HCT116 (cell line): Measurements from ENCODE around the gene CST4. TPM values are rescaled to one million over a fixed set of nuclear protein-coding genes. Genes with fewer than 3 reads are reported as not detected.

Source experiments
- ATAC-seq: fragments of 200-7000 bp; cut with Tn5 transposase; 2 replicates; pipeline ENCODE4 v1.9.1; 2020; ENCODE audit warnings: mild to moderate bottlenecking, moderate library complexity
- BruUV-seq: library from RNA; stranded (reverse); fragments of 400-500 nt; replicated peaks from 2 replicates; lab custom pipeline; 2021; lab: Mats Ljungman, UMichigan
- CTCF ChIA-PET: fragments of 300-600 bp; sonication (Branson Sonifier 250); formaldehyde crosslinking; loops from one replicate; lab custom pipeline; 2021; ENCODE audit warnings: antibody characterized with exemption; lab: Charles Lee
- POLR2A ChIA-PET: fragments of 300-600, 350-600 bp; sonication (Branson Sonifier 250); formaldehyde crosslinking; loops from one replicate; lab custom pipeline; 2021; ENCODE audit warnings: antibody characterized with exemption; lab: Charles Lee
- RAD21 ChIA-PET, 2 experiments: fragments of 300-600 bp; sonication (Branson Sonifier 250); formaldehyde crosslinking; loops; one replicate each; lab custom pipeline; 2023; ENCODE audit warnings: low total read pairs in 2 of 2; ENCODE audit not compliant: uncharacterized antibody in 2 of 2, unreplicated experiment in 2 of 2, low non-redundant PET in 1 of 2; lab: Charles Lee
- DNase-seq: peaks from one replicate; pipeline ENCODE4 v3.0.0-alpha.2; 2010; ENCODE audit warnings: low read depth, low spot score
- H2AFZ ChIP-seq: fragments of 200-600 bp; shearing (Covaris generic), sonication (generic); 2 replicates; pipeline ENCODE4 v1.6.1; 2017; ENCODE audit warnings: low read depth, mixed run types, mixed read lengths, antibody characterized with exemption, low read length; ENCODE audit not compliant: poor library complexity, severe bottlenecking
- H3K27ac ChIP-seq: 2 replicates; pipeline ENCODE4 v1.5.1; 2012; ENCODE audit warnings: low read depth, low read length
- H3K27me3 ChIP-seq: fragments of 200-600 bp; sonication (generic); 2 replicates; pipeline ENCODE4 v1.6.1; 2016; ENCODE audit warnings: mixed run types, low read length, mixed read lengths; ENCODE audit not compliant: insufficient read depth
- H3K36me3 ChIP-seq, 2 experiments: fragments of 200-500 bp in 1 of 2; fragments of 200-600 bp in 1 of 2; sonication (Bioruptor generic) in 1 of 2; sonication (generic) in 1 of 2; 2 replicates each; pipeline versions ENCODE4 v1.5.1 to v1.6.1; 2014 to 2016; ENCODE audit warnings: low read length in 2 of 2, inconsistent platforms in 1 of 2, mixed read lengths in 1 of 2, mixed run types in 1 of 2; ENCODE audit not compliant: insufficient read depth in 2 of 2, control insufficient read depth in 1 of 2
- H3K4me1 ChIP-seq, 2 experiments: fragments of 200-600 bp in 1 of 2; sonication (generic) in 1 of 2; 2 replicates each; pipeline versions ENCODE4 v1.5.1 to v1.6.1; 2012 to 2017; ENCODE audit warnings: low read length in 2 of 2, inconsistent platforms in 1 of 2, mild to moderate bottlenecking in 1 of 2, mixed read lengths in 1 of 2, mixed run types in 1 of 2, moderate library complexity in 1 of 2; ENCODE audit not compliant: insufficient read depth in 2 of 2, control insufficient read depth in 1 of 2
- H3K4me2 ChIP-seq: fragments of 200-600 bp; sonication (generic); 2 replicates; pipeline ENCODE4 v1.6.1; 2017; ENCODE audit warnings: mixed run types, low read length, mixed read lengths
- H3K4me3 ChIP-seq, 2 experiments: fragments of 200-600 bp in 1 of 2; sonication (generic) in 1 of 2; replicated peaks in 1 of 2; 2 replicates each; pipeline ENCODE4 v1.5.1; 2011 to 2016; ENCODE audit warnings: low read length in 2 of 2, control low read depth in 1 of 2, low read depth in 1 of 2, mild to moderate bottlenecking in 1 of 2, mixed read lengths in 1 of 2, mixed run types in 1 of 2
- H3K79me2 ChIP-seq: fragments of 200-600 bp; sonication (generic); 2 replicates; pipeline ENCODE4 v1.6.1; 2017; ENCODE audit warnings: mild to moderate bottlenecking, mixed run types, low read length, moderate library complexity, mixed read lengths; ENCODE audit not compliant: insufficient read depth
- H3K9ac ChIP-seq: fragments of 200-600 bp; sonication (generic); 2 replicates; pipeline ENCODE4 v1.6.1; 2016; ENCODE audit warnings: low read length, mixed read lengths
- H3K9me2 ChIP-seq: fragments of 200-600 bp; sonication (generic), shearing (Covaris generic); 2 replicates; pipeline ENCODE4 v1.6.1; 2017; ENCODE audit warnings: mixed run types, mild to moderate bottlenecking, moderate library complexity; ENCODE audit not compliant: insufficient read depth
- H3K9me3 ChIP-seq, 2 experiments: fragments of 200-500 bp in 1 of 2; fragments of 200-600 bp in 1 of 2; sonication (Bioruptor generic) in 1 of 2; sonication (generic) in 1 of 2; 2 replicates each; pipeline ENCODE4 v1.6.1; 2014 to 2017; ENCODE audit warnings: low read length in 2 of 2, mixed read lengths in 2 of 2, inconsistent platforms in 1 of 2, low read depth in 1 of 2, mild to moderate bottlenecking in 1 of 2, mixed run types in 1 of 2, moderate library complexity in 1 of 2; ENCODE audit not compliant: control insufficient read depth in 1 of 2, insufficient read depth in 1 of 2
- H4K20me1 ChIP-seq: fragments of 200-600 bp; sonication (generic), shearing (Covaris generic); 2 replicates; pipeline ENCODE4 v1.6.1; 2017; ENCODE audit warnings: mixed run types, mild to moderate bottlenecking, moderate library complexity; ENCODE audit not compliant: insufficient read depth
- CBX3 ChIP-seq: IDR thresholded peaks from 2 replicates; pipeline ENCODE4 v1.6.1; 2012; ENCODE audit warnings: low read depth
- CEBPB ChIP-seq: IDR thresholded peaks from 2 replicates; pipeline ENCODE4 v1.6.1; 2012; ENCODE audit warnings: low read depth
- ELF1 ChIP-seq: IDR thresholded peaks from 2 replicates; pipeline ENCODE4 v1.6.1; 2012; ENCODE audit warnings: low read depth, borderline replicate concordance
- EZH2 ChIP-seq: fragments of 200-600 bp; sonication (generic); IDR thresholded peaks from 2 replicates; pipeline ENCODE4 v1.6.1; 2017; ENCODE audit warnings: antibody characterized with exemption, mixed run types
- FOSL1 ChIP-seq: IDR thresholded peaks from 2 replicates; pipeline ENCODE4 v1.6.1; 2012; ENCODE audit warnings: low read depth
- JUND ChIP-seq: IDR thresholded peaks from 2 replicates; pipeline ENCODE4 v1.6.1; 2012
- POLR2A ChIP-seq: IDR thresholded peaks from 2 replicates; pipeline ENCODE4 v1.7.0; 2011; ENCODE audit warnings: borderline replicate concordance; ENCODE audit not compliant: insufficient read depth, insufficient read length; ENCODE audit errors: extremely low read depth
- POLR2AphosphoS5 ChIP-seq: IDR thresholded peaks from 2 replicates; pipeline ENCODE4 v1.6.1; 2011; ENCODE audit warnings: mild to moderate bottlenecking, low read depth, low read length, moderate library complexity
- SIN3A ChIP-seq: IDR thresholded peaks from 2 replicates; pipeline ENCODE4 v1.6.1; 2012; ENCODE audit warnings: low read depth
- SP1 ChIP-seq: IDR thresholded peaks from 2 replicates; pipeline ENCODE4 v1.6.1; 2012; ENCODE audit warnings: low read depth
- TCF7L2 ChIP-seq: IDR thresholded peaks from 2 replicates; pipeline ENCODE4 v1.7.0; 2011; ENCODE audit warnings: borderline replicate concordance, inconsistent platforms; ENCODE audit not compliant: insufficient read depth, insufficient read length; ENCODE audit errors: extremely low read depth
- YY1 ChIP-seq: IDR thresholded peaks from 2 replicates; pipeline ENCODE4 v1.6.1; 2011; ENCODE audit warnings: low read length, low read depth, moderate library complexity, mild to moderate bottlenecking; ENCODE audit not compliant: insufficient replicate concordance; ENCODE audit errors: extremely low read depth
- ZFX ChIP-seq: fragments of 450-650 bp; IDR thresholded peaks from 2 replicates; pipeline ENCODE4 v1.6.1; 2017
- ZNF274 ChIP-seq: fragments of 200-500 bp; sonication (Bioruptor generic); IDR thresholded peaks from 2 replicates; pipeline ENCODE4 v1.6.1; 2014; ENCODE audit warnings: mild to moderate bottlenecking, low read depth, low read length, inconsistent platforms
- intact Hi-C: fragments of 100-400 bp; cut with micrococcal nuclease; formaldehyde crosslinking; loops from 2 replicates; pipeline ENCODE4 v1.10.0; 2022
- total RNA-seq: library from RNA; stranded (reverse); gene quantifications from one replicate; pipeline ENCODE4 v1.2.1, GENCODE V29; 2021; ENCODE audit not compliant: unreplicated experiment
- TF ChIP-seq, protein P1 (sequence below): IDR thresholded peaks from 2 replicates; pipeline ENCODE4 v1.6.1; 2012
- TF ChIP-seq, protein P2 (sequence below): IDR thresholded peaks from 2 replicates; pipeline ENCODE4 v1.6.1; 2011; ENCODE audit warnings: mild to moderate bottlenecking, low read length, moderate library complexity; ENCODE audit not compliant: insufficient replicate concordance; ENCODE audit errors: extremely low read depth
- TF ChIP-seq, protein P3 (sequence below): IDR thresholded peaks from 2 replicates; pipeline ENCODE4 v1.6.1; 2012; ENCODE audit warnings: low read depth

The CST4 gene
- total RNA-seq, 1 experiment from 2014 or later, result not detected

DNA sequence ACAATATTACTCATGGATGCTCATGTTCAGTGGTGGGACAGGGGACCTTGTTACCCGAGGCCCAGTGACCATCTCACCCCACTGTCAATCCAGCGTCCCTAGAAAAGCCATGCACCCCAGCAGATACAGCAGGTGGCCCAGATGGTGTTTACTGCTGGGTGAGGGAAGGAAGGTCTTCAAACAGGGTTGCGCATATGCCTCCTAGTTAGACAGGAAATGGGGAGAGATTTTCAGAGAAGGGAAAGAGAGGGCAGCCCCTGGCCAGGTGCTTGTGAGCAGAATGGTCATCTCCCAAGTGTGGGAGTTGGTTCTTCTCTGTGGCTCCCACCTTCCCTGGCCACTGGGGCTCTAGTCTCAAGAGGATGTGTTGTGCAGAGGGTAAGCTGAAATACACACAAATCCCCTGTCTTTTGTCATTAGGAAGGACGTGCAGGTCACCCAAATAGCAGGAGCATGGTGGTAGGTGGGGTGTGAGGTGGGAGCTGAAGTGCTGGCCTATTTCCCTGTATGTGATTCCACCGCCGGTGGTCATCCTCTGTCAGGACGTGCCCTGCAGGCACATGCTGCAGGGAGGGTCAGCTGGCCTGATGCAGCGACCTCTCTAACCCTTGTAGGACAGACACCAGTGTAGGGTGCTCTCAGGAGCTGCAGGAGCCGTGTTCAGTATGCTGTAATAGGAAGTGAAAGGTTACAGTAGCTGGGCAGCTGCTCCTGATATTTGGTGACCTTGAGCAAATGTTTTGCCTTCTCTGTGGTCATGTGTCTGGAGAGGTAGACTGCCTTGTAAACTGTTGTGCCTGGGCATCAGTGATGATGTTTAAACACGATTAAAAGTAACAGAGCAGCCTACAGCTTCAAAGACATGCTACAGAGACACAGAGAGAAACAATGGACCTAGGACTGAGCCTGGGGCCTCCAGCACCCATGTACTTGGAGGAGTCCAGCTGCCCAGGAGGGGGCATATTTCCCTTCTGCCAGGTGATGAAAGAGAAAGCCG lies 47.9 kb downstream of the CST4 start:
- no TSS peak for BruUV-seq
- Histone ChIP-seq H3K9me2 (no peaks in the 10 kb centered on the region), H3K27ac (no peak overlapping the region), H3K79me2 (peaks cover 15% of the 10 kb centered on the region), H3K4me2 (no peak overlapping the region), H4K20me1 (no peaks in the 10 kb centered on the region), H3K9ac (no peak overlapping the region), H2AFZ (no peak overlapping the region), H3K4me3 (no peak overlapping the region), H3K4me1 (peaks cover 25 to 34% of the 10 kb centered on the region in 2 experiments), H3K9me3 (no peaks in the 10 kb centered on the region), H3K36me3 (no peaks in the 10 kb centered on the region), H3K27me3 (no peaks in the 10 kb centered on the region)
- intact Hi-C loops, result no loop called here
- DNase-seq (no peak), ATAC-seq (no peak)
- POLR2A ChIA-PET, result no interaction called here
- CTCF ChIA-PET, result no interaction called here
- RAD21 ChIA-PET, result no interaction called here
- no peak for TF ChIP-seq SIN3A
- no peak for TF ChIP-seq YY1
- TF ChIP-seq, protein P1, sequence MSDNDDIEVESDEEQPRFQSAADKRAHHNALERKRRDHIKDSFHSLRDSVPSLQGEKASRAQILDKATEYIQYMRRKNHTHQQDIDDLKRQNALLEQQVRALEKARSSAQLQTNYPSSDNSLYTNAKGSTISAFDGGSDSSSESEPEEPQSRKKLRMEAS, result no peak
- TF ChIP-seq, protein P2, sequence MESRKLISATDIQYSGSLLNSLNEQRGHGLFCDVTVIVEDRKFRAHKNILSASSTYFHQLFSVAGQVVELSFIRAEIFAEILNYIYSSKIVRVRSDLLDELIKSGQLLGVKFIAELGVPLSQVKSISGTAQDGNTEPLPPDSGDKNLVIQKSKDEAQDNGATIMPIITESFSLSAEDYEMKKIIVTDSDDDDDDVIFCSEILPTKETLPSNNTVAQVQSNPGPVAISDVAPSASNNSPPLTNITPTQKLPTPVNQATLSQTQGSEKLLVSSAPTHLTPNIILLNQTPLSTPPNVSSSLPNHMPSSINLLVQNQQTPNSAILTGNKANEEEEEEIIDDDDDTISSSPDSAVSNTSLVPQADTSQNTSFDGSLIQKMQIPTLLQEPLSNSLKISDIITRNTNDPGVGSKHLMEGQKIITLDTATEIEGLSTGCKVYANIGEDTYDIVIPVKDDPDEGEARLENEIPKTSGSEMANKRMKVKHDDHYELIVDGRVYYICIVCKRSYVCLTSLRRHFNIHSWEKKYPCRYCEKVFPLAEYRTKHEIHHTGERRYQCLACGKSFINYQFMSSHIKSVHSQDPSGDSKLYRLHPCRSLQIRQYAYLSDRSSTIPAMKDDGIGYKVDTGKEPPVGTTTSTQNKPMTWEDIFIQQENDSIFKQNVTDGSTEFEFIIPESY, result no peak
- TF ChIP-seq POLR2AphosphoS5, result no peak
- TF ChIP-seq, protein P3, sequence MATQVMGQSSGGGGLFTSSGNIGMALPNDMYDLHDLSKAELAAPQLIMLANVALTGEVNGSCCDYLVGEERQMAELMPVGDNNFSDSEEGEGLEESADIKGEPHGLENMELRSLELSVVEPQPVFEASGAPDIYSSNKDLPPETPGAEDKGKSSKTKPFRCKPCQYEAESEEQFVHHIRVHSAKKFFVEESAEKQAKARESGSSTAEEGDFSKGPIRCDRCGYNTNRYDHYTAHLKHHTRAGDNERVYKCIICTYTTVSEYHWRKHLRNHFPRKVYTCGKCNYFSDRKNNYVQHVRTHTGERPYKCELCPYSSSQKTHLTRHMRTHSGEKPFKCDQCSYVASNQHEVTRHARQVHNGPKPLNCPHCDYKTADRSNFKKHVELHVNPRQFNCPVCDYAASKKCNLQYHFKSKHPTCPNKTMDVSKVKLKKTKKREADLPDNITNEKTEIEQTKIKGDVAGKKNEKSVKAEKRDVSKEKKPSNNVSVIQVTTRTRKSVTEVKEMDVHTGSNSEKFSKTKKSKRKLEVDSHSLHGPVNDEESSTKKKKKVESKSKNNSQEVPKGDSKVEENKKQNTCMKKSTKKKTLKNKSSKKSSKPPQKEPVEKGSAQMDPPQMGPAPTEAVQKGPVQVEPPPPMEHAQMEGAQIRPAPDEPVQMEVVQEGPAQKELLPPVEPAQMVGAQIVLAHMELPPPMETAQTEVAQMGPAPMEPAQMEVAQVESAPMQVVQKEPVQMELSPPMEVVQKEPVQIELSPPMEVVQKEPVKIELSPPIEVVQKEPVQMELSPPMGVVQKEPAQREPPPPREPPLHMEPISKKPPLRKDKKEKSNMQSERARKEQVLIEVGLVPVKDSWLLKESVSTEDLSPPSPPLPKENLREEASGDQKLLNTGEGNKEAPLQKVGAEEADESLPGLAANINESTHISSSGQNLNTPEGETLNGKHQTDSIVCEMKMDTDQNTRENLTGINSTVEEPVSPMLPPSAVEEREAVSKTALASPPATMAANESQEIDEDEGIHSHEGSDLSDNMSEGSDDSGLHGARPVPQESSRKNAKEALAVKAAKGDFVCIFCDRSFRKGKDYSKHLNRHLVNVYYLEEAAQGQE, result no peak
- TF ChIP-seq SP1, result no peak
- TF ChIP-seq POLR2A, result no peak
- TF ChIP-seq FOSL1, result no peak
- TF ChIP-seq TCF7L2, result no peak
- no peak for TF ChIP-seq JUND
- TF ChIP-seq ZFX, result no peak
- TF ChIP-seq CBX3, result no peak
- no peak for TF ChIP-seq ZNF274
- no peak for TF ChIP-seq CEBPB
- no peak for TF ChIP-seq EZH2
- TF ChIP-seq ELF1, result no peak
